ENCODE data around the gene SFN.
"Not testable (repeated sequence)": the region's sequence is repeated elsewhere in the genome, so short reads cannot be mapped to it uniquely, and the experiment has no call there.

The SFN gene

DNA sequence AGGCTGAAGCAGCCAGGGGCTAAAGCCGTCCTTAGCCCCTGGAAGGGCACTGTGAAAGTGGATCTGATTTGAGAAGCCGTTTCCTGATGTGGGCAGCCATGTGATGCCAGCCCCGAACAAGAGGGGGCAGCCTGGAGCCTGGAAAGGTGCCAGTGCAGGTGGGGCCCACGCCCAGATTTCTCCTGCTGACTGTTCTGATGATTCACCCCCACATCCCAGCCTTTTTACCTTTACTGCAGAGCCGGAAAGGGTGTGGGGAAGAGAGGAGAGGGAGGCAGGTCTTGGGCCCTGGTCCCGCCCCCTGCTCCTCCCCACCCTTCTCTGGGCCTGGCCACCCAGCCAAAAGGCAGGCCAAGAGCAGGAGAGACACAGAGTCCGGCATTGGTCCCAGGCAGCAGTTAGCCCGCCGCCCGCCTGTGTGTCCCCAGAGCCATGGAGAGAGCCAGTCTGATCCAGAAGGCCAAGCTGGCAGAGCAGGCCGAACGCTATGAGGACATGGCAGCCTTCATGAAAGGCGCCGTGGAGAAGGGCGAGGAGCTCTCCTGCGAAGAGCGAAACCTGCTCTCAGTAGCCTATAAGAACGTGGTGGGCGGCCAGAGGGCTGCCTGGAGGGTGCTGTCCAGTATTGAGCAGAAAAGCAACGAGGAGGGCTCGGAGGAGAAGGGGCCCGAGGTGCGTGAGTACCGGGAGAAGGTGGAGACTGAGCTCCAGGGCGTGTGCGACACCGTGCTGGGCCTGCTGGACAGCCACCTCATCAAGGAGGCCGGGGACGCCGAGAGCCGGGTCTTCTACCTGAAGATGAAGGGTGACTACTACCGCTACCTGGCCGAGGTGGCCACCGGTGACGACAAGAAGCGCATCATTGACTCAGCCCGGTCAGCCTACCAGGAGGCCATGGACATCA, at the start of gene SFN:
Gene SFN (plus strand): TSS at position 369 of the 904 bp plus-strand sequence. CDS start 64 bp downstream, at position 433.
- no peak for DNase-seq (ENCODE audit: low read depth)

DNA sequence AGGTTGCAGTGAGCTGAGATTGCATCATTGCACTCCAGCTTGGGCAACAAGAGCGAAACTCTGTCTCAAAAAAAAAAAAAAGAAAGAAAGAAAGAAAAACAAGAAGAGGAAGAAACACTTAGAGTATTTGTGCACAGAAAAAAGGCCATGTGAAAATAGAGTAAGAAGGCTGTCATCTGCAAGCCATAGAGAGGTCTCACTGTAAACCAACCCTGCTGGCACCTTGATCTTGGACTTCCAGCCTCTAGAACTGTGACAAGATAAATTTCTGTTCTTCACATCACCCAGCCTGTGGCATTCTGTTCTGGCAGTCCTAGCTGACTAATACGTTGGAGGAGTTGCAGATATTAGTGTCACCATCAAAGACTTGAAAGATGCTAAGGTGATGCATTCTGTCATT, 48.6 kb upstream of the SFN start:
- DNase-seq (ENCODE audit: low read depth), result no peak

DNA sequence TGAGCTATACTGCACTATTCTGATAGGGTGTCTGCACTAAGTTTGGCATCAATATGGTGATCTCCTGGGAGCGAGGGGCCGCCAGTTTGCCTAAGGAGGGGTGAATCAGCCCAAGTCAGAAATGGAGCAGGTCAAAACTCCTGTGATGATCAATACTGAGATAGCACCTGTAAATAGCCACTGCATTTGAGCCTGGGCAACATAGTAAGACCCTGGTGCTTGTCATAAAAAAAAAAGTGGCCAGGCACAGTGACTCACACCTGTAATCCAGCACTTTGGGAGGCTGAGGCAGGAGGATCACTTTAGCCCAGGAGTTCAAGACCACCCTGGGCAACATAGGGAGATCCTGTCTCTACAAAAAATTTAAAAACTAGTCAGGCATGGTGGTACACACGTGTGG, 48.1 kb upstream of the SFN start:
- DNase-seq (ENCODE audit: low read depth), result no peak

DNA sequence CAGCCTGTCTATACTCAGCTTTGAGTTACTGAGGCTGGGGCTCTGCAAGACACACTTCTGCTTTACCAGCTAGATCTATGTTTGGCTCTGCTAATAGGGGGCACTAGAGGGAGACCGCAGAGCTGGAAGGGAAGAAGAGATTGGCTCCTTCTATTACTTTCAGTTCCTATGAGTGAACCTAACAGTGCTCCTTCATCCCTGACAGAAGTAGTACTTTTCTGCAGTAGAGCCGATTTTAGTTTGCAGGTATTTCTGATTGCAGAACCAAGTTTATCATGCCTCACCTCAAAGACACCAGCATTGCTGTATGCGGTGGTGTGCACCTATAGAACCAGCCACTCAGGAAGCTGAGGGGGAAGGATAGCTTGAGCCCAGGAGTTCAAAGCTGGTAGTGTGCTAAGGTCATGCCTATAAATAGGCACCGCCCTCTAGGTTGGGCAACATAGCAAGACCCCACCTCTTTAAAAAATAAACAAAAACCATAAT, 42.1 kb upstream of the SFN start:
- DNase-seq (ENCODE audit: low read depth), result no peak

DNA sequence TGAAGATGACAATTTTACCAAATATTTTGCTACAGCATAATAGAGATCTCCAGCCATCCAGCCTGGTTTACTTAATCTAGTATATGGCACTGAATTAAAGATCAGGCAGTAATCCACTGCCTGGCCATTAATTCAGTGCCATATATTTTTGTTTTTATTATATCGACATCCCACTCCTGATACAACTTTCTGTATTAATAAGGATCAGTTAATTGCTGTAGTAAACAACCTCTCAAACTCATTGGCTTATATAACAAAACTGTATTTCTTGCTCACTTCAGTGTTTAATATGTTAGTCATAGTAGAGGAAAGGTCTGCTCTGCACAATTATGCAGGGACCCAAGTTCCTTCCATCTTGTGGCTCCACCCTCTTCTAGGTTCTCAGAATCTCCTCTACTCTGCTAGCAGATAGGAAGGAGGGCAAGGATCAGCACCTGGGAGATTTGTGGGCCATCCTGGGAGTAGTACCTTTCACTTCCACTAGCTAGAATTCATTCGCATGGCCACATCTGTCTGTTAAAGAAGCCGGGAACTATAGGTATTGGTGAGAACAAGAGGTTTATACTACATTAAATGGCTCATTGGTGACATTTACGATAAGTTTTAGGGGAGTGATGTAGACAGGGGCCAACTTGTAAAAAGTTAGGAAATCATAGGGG, 40.1 kb upstream of the SFN start:
- no peak for DNase-seq (ENCODE audit: low read depth)

DNA sequence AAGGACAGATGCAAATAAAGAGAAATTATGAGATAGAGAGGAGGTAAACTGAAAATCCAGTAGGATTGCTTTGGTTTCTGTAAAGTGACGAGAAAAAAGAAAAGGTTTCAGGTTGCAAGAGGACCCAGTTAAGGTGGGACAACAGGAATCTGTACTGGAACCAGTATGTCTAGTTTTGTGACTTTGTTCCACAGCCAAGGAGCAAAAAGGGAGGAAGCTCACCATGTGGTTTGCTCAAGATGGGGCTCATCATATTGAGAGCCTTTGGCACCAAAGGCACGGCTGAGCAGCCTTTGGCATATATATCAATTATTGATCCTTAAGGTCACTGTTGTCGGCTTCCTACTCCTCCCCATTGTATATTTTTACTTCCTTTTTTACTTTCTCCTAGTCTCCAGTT, 38.2 kb upstream of the SFN start:
- no peak for DNase-seq (ENCODE audit: low read depth)

DNA sequence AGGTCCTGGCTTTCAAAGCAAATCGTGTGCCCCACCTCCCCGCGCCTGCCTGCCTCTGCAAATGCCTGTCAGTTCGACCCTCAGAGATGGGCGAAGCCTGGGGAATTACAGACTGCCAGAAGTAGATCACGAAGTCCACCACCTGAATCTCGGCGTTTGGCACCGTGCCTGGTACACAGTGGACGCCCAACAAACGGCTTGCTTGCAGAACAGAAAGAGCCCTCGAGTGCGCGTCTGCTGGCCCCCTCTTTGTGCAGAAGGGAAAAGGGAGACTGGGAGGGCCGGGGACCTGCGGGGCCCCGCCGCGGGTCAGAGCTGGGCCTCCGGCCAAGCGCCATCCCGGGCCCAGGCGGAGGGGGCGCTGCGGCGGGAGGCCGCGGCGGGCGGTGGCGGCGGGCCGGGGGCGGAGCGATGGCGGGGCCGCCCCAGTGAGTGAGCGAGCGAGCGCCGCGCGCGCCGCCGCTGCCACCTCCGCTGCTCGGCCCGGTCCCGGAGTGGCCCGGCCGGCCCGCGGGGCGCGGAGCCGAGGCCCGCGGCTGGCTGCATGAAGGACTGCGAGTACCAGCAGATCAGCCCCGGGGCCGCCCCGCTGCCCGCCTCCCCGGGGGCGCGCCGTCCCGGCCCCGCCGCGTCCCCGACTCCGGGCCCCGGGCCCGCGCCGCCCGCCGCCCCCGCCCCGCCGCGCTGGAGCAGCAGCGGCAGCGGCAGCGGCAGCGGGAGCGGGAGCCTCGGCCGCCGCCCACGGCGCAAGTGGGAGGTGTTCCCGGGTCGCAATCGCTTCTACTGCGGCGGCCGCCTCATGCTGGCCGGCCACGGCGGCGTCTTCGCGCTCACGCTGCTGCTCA, 36.5 kb upstream of the SFN start, which contains the start of gene ZDHHC18:
Gene ZDHHC18 (plus strand): TSS at position 428 of the 845 bp plus-strand sequence. CDS start 117 bp downstream, at position 545.
- no peak for DNase-seq (ENCODE audit: low read depth)

DNA sequence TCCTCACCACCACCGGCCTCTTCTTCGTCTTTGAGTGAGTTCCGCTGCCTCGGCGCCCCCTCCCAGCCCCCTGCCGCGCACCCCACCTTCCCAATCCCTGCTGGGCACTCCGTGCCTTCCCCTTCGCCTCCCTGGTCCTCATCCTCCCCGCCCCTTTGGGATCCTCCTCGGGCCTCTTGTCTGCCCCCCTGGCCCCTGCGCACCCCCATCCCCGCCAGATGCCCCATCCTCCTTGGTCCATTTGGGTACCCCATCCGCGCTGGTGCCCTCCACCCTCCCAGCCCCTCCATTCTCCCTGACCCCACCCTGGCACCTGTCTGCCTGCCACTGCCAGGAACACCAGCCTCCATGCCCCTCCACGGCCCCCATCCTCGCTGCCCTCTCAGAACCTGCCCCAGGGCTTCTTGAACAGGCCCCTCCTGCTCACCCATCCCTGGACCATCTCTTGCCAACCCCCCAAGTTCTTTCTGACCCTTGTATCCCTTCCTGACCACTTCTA, 35.8 kb upstream of the SFN start:
- DNase-seq (ENCODE audit: low read depth), result no peak

DNA sequence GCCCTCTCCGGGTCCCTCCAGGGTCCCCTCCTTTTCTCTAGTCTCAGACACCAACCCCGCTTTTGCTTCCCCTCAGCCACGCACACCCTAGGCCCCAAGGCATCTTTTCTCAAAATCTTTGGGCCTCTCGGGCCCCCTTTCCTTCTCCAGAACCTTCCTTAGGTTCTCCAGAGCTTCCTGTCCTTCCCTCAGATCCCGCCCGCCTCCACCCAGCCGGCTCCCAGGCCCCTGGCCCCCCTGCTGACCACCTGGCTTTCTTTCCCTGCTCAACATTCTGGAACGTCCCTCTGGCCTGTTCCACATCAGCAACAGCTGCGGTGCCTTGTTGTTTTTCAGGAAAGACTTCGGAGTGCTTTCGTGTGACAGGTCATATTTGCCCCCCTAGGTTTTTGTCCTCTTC, 35.3 kb upstream of the SFN start:
- no peak for DNase-seq (ENCODE audit: low read depth)

DNA sequence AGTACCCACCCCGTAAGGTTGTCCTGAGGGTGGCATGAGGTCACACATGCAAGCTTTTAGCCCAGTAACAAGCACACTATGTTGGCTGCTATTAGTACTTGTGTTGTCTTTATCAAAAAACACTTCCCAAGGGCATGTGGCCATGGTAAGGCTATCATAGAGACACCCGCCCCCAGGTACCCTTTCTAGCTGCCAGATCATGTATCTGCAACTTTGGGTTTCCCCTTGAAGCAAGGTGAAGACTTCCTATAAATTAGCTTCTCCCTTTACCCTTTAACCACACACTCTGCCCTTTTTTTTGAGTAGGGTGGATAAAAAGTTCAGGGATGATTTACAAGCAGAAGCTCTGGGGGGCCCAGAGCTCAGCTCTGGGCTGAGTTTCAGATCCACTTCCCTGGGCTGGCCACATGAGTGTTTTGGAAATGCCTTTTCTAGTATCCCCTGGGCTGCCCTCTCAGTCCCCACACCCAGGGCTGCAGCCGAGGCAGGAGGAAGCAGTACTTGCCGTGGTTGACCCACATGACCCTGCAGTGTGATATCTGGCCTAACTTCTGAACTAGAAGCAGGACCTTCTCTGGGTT, 34.4 kb upstream of the SFN start:
- DNase-seq (ENCODE audit: low read depth), result no peak

DNA sequence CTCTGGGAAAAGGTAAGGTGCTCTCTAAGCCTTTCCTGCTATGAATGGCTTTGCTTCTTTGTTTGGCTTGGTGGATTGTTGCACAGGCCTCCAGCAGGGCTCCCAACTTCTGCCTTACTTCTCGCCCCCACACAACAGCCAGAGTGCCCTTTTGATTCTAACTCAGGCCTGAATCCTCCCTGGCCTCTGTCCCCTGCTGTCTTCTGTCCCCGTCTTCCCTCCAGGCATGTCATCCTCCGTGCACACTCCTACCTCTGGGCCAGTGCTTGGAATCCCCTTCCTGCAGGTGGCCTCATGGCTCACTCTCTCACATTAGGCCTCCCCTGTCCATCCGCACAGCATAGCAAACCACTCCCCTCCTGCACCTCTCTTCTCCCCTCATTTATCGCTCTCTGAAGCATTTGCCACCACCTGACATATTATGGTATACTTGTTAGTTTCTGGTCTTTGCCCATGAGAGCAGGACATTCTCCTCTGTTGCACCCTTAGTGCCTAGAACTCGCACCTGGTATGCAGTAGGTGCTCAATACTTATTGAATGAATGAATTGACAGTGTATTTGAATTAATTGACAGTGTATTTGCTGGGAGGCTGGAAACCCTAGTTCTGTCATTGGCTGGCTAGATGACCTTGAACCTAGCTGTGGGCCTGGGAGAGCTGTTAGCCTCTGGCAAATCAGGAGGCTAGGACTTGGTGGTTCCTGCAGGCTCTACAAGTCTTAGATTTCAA, 33.6 kb upstream of the SFN start:
- DNase-seq (ENCODE audit: low read depth), result no peak

DNA sequence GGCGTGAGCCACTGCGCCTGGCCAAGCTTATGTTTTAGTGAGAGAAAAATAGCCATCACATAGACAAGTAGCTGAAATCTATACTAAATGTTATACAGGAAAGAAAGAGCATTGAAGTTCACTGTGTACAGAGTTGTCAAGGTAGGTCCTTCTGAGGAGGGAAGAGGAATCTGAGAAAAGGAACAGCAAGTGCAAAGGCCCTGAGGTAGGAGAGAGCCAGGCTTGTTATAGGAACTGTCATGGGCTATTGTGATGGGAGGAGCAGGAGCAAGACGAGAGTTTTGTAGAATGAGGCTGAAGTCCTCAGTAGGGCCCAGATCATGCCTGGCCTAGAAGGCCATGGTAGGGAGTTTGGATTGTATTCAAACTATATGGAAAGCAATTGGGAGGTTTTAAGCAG, 31.9 kb upstream of the SFN start:
- no peak for DNase-seq (ENCODE audit: low read depth)

DNA sequence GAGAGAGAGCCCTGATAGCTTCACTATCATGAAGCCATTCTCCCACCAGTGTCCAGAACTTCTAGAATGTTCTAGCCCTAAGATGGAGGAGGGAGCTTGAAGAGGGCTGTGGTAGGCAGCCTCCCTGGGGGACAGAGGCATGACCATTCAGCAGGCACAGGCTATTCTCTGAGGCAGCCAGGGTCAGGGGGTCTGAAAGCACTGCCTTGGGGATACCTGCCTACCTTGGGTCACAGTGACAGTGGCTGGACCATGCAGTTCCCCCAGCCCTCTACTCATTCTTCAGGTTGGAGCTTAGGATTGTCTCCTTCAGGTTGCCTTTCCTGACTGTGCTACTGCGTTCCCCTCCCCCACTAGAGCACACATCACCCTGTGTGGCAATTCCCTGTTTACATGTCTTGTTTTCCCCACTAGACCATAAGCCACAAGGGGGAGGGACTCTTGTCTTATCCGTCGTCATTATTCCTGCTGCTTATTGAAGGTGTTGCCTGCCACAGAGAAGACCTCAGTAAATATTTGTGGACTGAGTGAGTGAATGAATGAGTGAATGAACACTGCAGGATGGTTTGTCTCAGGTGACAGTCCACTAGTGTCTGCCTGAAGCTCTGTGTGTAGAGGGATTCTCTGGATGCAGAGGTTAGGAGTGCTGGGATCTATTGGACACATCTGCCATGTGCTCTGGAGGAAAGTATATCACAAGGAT, 31.3 kb upstream of the SFN start:
- DNase-seq (ENCODE audit: low read depth), result no peak

DNA sequence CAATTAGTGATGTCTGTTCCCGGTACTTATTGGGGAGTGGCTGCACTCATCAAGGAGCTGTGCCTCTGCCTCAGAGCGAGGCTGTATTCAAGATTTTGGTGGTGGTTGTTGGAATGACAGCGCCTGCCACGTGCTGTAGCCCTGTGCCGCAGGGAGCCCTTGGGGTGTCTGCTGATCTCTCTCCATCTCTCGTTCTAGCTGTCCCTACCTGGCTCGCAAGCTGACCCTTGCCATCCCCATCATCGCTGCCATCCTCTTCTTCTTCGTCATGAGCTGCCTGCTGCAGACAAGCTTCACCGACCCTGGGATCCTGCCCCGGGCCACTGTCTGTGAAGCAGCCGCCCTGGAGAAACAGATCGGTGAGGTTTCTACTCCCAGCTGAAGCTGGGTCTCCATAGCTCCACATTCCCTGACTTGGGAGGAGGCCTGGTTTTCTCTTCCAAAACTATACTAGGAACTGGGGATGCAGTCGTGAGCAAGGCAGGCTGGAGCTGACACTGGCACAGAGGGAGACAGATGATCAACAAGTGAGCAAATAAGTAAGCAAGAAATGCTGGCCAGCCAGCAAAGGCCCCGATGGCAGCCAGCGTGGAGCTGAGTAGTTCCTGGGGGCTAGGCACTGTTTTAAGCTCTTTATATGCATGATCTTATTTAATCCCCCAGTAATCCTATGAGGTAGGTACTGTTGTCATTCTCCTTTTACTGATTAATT, 30.5 kb upstream of the SFN start:
- no peak for DNase-seq (ENCODE audit: low read depth)

DNA sequence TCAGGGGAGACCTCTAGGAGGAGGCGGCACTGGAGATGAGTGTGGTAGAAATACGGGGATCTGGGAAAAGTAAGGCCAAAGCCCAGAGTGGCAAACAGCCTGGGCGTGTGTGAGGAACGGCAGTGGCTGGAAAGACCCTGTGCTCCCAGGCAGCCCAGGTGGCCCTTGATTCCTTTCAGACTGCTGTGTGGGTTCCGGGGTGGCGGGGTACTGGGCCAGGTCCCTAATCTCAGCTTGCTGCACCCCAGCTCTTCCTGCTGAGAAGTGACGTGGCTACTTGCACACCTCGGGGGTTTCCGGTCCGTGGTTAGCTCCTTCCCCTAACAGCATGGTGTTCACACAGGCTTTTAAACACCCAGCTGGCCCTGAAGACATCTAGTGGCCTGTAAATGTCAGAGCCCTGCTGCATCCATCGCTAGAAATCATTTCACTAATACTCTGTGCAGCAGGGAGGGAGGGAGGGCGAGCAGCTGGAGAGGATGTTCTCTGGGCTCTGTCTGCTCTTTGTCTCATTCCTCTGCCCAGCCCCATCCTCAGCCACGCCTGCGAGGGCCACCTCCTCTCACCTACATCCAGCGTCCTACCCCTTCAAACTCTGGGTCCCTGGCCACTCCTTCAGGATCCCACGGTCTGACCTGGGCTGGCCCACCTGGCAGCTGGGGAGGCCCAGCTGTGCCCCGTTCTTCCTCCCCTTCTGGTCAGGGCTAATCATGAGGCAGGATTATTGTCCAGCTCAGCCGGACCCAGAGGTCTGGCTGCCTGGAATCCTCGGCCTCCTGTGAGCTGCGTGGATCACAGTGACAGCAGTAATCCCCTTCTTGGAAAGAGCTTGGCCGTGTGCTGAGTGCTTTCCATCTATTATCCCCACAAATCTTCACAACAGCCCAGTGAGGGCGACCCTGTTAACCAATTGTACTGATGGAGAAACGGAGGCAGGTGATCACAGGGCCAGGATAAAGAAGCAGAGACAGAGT, 29.2 kb upstream of the SFN start:
- DNase-seq (ENCODE audit: low read depth), result no peak

DNA sequence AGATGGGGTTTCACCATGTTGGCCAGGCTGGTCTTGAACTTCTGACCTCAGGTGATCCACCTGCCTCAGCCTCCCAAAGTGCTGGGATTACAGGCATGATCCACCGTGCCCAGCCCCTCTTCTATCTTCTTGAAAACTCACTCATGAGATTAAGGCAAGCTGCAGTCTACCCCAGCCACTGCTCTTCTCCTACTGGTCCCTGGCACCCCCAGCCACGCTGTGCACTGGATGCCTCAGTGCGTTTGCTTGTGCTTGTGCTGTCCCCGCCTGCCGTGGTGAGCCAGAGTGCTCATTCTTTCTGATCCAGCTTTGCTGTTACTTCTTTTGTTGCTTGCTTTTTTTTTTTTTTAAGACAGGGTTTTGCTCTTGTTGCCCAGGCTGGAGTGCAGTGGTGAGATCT, 25.3 kb upstream of the SFN start:
- not testable (repeated sequence) for DNase-seq (ENCODE audit: low read depth)

DNA sequence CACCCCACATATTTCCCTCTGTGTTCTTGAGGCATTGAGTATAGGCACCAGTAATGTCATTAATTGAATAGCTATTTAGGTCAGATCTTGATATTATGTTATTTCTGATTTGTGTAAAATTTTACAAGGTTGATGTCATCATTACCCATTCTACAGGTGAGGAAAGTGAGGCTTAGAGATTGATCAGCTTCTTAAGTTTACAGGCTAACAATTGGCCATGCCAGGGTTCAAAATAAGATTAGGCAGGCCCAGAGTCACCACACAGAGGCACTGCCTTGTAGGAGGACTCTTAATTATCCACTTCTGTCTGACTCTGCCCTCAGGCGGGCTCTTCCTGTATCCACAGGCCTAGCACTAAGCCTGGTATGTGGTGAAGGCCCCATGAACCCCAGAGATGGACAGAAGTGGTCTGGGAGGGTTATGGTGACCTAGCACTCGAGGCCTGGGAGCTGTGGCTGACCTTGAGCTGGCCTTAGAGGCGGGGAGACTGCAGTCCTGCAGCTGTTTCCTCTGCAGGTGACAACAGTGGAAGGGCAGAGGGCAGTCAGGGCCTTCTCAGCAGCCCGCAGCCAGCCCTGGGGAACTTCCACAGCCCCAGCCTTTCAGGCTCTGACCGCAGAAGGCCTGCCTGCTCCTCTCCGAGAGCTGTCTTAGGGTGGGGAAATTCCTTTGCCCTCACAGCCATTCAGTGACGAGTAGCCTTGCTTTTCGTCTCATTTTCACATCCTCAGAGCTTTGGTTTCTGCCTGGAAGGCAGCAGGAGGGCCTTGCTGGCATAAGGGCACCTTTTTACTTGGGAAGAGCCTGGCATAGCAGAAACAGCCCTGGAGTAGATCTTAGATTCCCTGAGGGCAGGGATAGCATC, 24.2 kb upstream of the SFN start:
- no peak for DNase-seq (ENCODE audit: low read depth)

DNA sequence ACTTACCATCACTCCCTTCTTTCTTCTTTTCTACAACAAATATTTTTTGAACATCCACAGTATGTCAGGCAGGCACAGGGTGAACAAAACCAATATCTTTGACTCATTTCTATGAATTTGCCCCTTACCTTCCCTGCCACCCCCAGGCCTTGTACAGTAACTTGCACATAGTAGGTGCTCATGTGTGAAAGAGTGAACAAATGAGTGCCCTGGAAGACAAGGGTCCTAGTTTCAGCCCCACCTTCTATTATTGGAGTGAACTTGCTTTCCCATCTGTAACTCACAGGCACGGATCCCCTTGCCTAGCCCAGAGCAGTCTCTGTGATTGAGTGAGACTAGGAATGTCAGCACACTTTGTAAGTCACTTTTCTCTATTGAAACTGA, 23.6 kb upstream of the SFN start:
- DNase-seq (ENCODE audit: low read depth), result no peak

All from stromal cell of bone marrow (primary cell).